Heart left ventricle (tissue), 16 donors: ENCODE data around the gene PFDN6. TPM values are rescaled to one million over a fixed set of nuclear protein-coding genes. Genes with fewer than 3 reads are reported as not detected.
A peak's percentile ranks its signal among the peaks of the same experiment; 100 is the strongest.

Experiments
- ATAC-seq, 4 donors: fragments of 200-7000 bp; cut with Tn5 transposase; one replicate each; pipeline ENCODE4 v1.9.1; 2020 to 2022; ENCODE audit warnings: moderate library complexity in 4 of 4, mild to moderate bottlenecking in 3 of 4, moderate number of reproducible peaks in 1 of 4
- DNase-seq, 5 donors: peaks; one replicate each; pipeline ENCODE4 v3.0.0-alpha.2; 2020
- H3K27ac ChIP-seq, 12 donors: fragments of 200-600 bp; sonication (generic) in 4 of 12; one replicate each; pipeline versions ENCODE4 v1.5.0 to v1.8.0; 2016 to 2022; ENCODE audit warnings: mild to moderate bottlenecking in 2 of 12
- H3K27me3 ChIP-seq, 9 donors: fragments of 200-600 bp; sonication (generic) in 2 of 9; one replicate each; pipeline versions ENCODE4 v1.5.1 to v1.8.0; 2016 to 2022; ENCODE audit warnings: mild to moderate bottlenecking in 3 of 9
- H3K36me3 ChIP-seq, 9 donors: fragments of 200-600 bp; sonication (generic) in 2 of 9; one replicate each; pipeline versions ENCODE4 v1.5.0 to v1.8.0; 2018 to 2022; ENCODE audit warnings: mild to moderate bottlenecking in 2 of 9
- H3K4me1 ChIP-seq, 12 donors: fragments of 200-600 bp; sonication (generic) in 4 of 12; one replicate each; pipeline versions ENCODE4 v1.5.0 to v1.8.0; 2016 to 2022; ENCODE audit warnings: mild to moderate bottlenecking in 3 of 12
- H3K4me3 ChIP-seq, 12 donors: fragments of 200-600 bp; sonication (generic) in 4 of 12; one replicate each; pipeline versions ENCODE4 v1.5.0 to v1.8.0; 2017 to 2022; ENCODE audit warnings: mild to moderate bottlenecking in 9 of 12, moderate library complexity in 4 of 12
- H3K9me3 ChIP-seq, 12 donors: fragments of 200-600 bp; sonication (generic) in 4 of 12; one replicate each; pipeline versions ENCODE4 v1.5.0 to v1.8.0; 2016 to 2022; ENCODE audit warnings: mild to moderate bottlenecking in 1 of 12
- CTCF ChIP-seq, 12 donors: fragments of 200-600 bp; sonication (generic) in 4 of 12; IDR thresholded peaks; one replicate each; pipeline versions ENCODE4 v1.5.0 to v1.8.0; 2018 to 2022; ENCODE audit warnings: antibody characterized with exemption in 12 of 12, mild to moderate bottlenecking in 5 of 12
- POLR2A ChIP-seq, 2 donors: fragments of 450-650 bp; IDR thresholded peaks; one replicate each; pipeline ENCODE4 v1.6.1; 2017; ENCODE audit warnings: antibody characterized with exemption in 2 of 2, mild to moderate bottlenecking in 2 of 2, moderate library complexity in 2 of 2
- WGBS, 4 donors: extraction: QIAGEN DNeasy Blood & Tissue Kit in 2 of 4; methylation state at CpG; one replicate each; pipeline versions ENCODE4 v1.1.5 to v1.1.7; 2013 to 2018; 5-methylcytosine and 5-hydroxymethylcytosine counted together
- intact Hi-C, 10 donors: fragments of 100-400 bp; cut with DNase I; formaldehyde crosslinking; loops; one replicate each; pipeline versions ENCODE4 v1.11.1 to v1.14.2; 2022
- polyA plus RNA-seq, 2 donors: library from polyadenylated mRNA; stranded (reverse); fragments of 200-250 nt; gene quantifications; one replicate each; pipeline ENCODE4 v1.2.3, GENCODE V29; 2013
- total RNA-seq, 9 donors: library from RNA; depleted of rRNA in 2 of 9; stranded (reverse); fragments of >200 nt in 2 of 9; fragmentation: NEBNext Ultra II Directional in 3 of 9; extraction: Animal tissue kit (Norgen Biotek cat#: 25700) in 3 of 9; gene quantifications; one replicate each; pipeline versions ENCODE4 v1.1.0 to v1.2.4, GENCODE V29; 2016 to 2023
- donor health status: ischemic (EF 13 %, LVEDD 7.1; RV severe dilation, severe dysfunction).
- donor health status: healthy with polysubstance abuse.
- donor health status: DM: no; HTN: yes; CAD: no.
- donor health status: DM: no; HTN: no; CAD: no.
- donor health status: ischemic (EF 25% LVEDD 6.9; RV normal size, moderate dysfunction).
- donor health status: ischemic (EF 25% LVEDD 5.7; RV mildly dilated, moderate dysfunction).
- donor health status: healthy.
- donor health status: DM: yes; HTN: yes; CAD: no.
- donor health status: ischemic (EF 35%, LVEDD 5.7; RV mildly dilated, moderate dysfunction).
- donor health status: nonischemic (EF 11% LVEDD 7.7; RV severe dilation, severe dysfunction).
- donor health status: DM: yes; HTN: yes; CAD: no.
- donor health status: PGD.
- donor health status: ischemic (EF 29% LVEDD 5.4; RV normal size, mild dysfunction).
- donor health status: nonischemic (EF 23%, LVEDD 6.1; RV moderate dilation, normal function).

The PFDN6 gene
- total and polyA plus RNA-seq, 11 donors: 29.2 to 287 (median 44.3) TPM

- DNase-seq: no peak
- Histone ChIP-seq H3K4me1 (peaks cover 0 to 36% (median 25%) of the 10 kb centered on the region in 12 donors), H3K27ac (peak overlapping the region in 11 of 12 donors; percentile 95 to 99 (median 99)), H3K27me3 (no peaks in the 10 kb centered on the region), H3K4me3 (peak overlapping the region in 11 of 12 donors; percentile 63 to 100 (median 84)), H3K36me3 (peaks cover 0 to 65% (median 54%) of the 10 kb centered on the region in 9 donors), H3K9me3 (no peaks in the 10 kb centered on the region)
- intact Hi-C loops: no loop called here
- WGBS, 4 donors: 68 to 81% (median 71%) methylated on average over 12 of the region's 12 CpGs
- TF ChIP-seq CTCF (IDR thresholded peaks at IDR 0.05): no peak
- no peak for TF ChIP-seq POLR2A (IDR thresholded peaks at IDR 0.05)
- ATAC-seq: no peak
Observed at GRCh38 chr6:33296797-33297405, 7.5 kb downstream of the PFDN6 start.

- H3K9me3 ChIP-seq: no peaks in the 10 kb centered on the region
- TF ChIP-seq POLR2A (IDR thresholded peaks at IDR 0.05) (no peak), CTCF (IDR thresholded peaks at IDR 0.05) (no peak)
- ATAC-seq (no peak), DNase-seq (peak in 1 of 5 donors; percentile 66)
- peaks cover 0 to 36% (median 25%) of the 10 kb centered on the region in 12 donors for H3K4me1 ChIP-seq
- H3K27ac ChIP-seq: peak overlapping the region; percentile 88 to 99 (median 98)
- no peaks in the 10 kb centered on the region for H3K27me3 ChIP-seq
- peak overlapping the region; percentile 63 to 100 (median 84) for H3K4me3 ChIP-seq
- intact Hi-C loops: no loop called here
- H3K36me3 ChIP-seq: peaks cover 0 to 65% (median 50%) of the 10 kb centered on the region in 9 donors
- WGBS, 4 donors: 19 to 21% (median 20%) methylated on average over 15 to 16 of the region's 16 CpGs
Observed at GRCh38 chr6:33297406-33297955, 8.1 kb downstream of the PFDN6 start.

DNA sequence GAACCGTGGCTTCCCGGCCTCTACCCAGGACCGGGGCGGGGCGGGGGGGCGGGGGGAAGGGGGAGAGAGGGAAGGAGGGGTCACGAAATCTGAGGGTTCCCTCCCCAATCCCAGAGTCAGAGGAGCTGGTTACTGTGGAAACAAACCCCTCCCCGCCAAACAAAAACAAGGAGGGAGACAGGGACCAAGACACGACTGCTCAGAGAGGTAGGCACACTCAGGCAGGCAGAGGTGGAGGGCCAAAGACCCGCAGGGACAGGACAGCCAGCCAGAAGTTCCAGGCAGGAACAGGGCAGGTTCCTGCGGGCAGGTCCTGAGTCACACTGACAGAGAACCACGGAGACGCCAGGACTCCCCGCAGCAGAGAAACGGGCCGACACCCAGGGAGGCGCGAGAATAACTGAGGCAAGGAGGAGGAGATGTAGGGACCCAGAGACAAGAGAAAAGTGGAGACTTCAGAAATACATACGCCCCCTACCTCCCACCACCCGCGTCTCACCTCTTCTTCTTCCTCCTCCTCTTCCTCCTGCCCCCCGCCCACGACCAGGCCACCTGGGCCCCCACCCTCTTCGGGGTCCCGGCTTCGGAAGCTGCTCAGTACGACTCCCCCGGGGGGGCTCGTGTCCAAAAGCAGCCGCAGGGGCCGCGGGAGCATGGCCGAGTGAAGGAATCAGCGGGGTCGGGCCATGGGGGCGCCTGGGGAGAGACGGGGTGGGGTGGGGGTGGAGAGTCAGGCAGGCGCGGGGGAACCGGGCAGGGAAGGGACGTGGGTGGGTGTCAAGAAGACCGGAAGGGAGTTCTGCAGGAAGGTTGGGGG, 8.8 kb downstream of the PFDN6 start:
- no peaks in the 10 kb centered on the region for H3K9me3 ChIP-seq
- H3K36me3 ChIP-seq: peaks cover 0 to 65% (median 50%) of the 10 kb centered on the region in 9 donors
- WGBS, 4 donors: 1 to 2% (median 1%) methylated on average over 39 to 42 of the region's 42 CpGs
- H3K4me3 ChIP-seq: peak overlapping the region; percentile 63 to 100 (median 84)
- TF ChIP-seq CTCF (IDR thresholded peaks at IDR 0.05) (peak in 1 of 12 donors; percentile 17), POLR2A (IDR thresholded peaks at IDR 0.05) (peak in 1 of 2 donors; percentile 31)
- H3K27ac ChIP-seq: peak overlapping the region; percentile 88 to 99 (median 98)
- peaks cover 0 to 36% (median 25%) of the 10 kb centered on the region in 12 donors for H3K4me1 ChIP-seq
- DNase-seq (peak; percentile 71 to 78 (median 74)), ATAC-seq (peak; percentile 3 to 41 (median 35))
- no peaks in the 10 kb centered on the region for H3K27me3 ChIP-seq
- intact Hi-C loops: loop anchor here in 2 of 10 donors (2.0 kb wide), 2 partner anchors 15 to 17 kb away; partner anchors contain the start of gene TAPBP (in 1 of the 2)
